K562 (cell line): ENCODE measurements around the gene MINDY4. TPM values are rescaled to one million over a fixed set of nuclear protein-coding genes. Genes with fewer than 3 reads are reported as not detected.
A peak's percentile ranks its signal among the peaks of the same experiment; 100 is the strongest.

ENCODE experiments used
- ATAC-seq: fragments of 200-7000 bp; cut with Tn5 transposase; 3 replicates; pipeline ENCODE4 v1.9.1; 2020; ENCODE audit warnings: moderate library complexity
- BruUV-seq: library from RNA; stranded (reverse); fragments of 400-500 nt; replicated peaks from 2 replicates; lab custom pipeline; 2021; lab: Mats Ljungman, UMichigan
- CTCF ChIA-PET: fragments of 300-600 bp; formaldehyde crosslinking; extraction: SDS; loops from one replicate; lab custom pipeline; 2021; ENCODE audit warnings: low intra/inter-chr PET ratio; lab: Yijun Ruan, JAX
- POLR2A ChIA-PET: fragments of 300-600, 350-650 bp; sonication (Branson Sonifier 250); formaldehyde crosslinking; extraction: SDS; loops from one replicate; lab custom pipeline; 2021; ENCODE audit warnings: antibody characterized with exemption, inconsistent platforms; lab: Yijun Ruan, JAX
- DNase-seq, 4 experiments: peaks; one replicate each; pipeline versions ENCODE4 v3.0.0 to v3.0.0-alpha.2; 2011 to 2018; ENCODE audit warnings: low spot score in 3 of 4, mixed read lengths in 3 of 4; ENCODE audit errors: extremely low read depth in 1 of 4
- FAIRE-seq: peaks from 2 replicates; lab custom pipeline; 2011; peaks lifted over from hg19 to GRCh38; lab: Jason Lieb, UNC
- H2AFZ ChIP-seq: 2 replicates; pipeline ENCODE4 v1.6.0; 2011; ENCODE audit warnings: low read depth, low read length, control low read depth, inconsistent platforms
- H3K27ac ChIP-seq: fragments of 200-600 bp; 3 replicates; pipeline ENCODE4 v1.8.0; 2011; ENCODE audit warnings: low read depth, mild to moderate bottlenecking, control low read depth, inconsistent platforms, low read length, moderate library complexity, mixed read lengths; ENCODE audit errors: extremely low read depth
- H3K27me3 ChIP-seq, 2 experiments: fragments of 300-600 bp in 1 of 2; 2 replicates in 1 of 2; 3 replicates in 1 of 2; pipeline versions ENCODE4 v1.6.0 to v1.8.0; 2011; ENCODE audit warnings: inconsistent platforms in 2 of 2, low read length in 2 of 2, mild to moderate bottlenecking in 1 of 2, mixed read lengths in 1 of 2, moderate library complexity in 1 of 2; ENCODE audit not compliant: control insufficient read depth in 2 of 2, insufficient read depth in 2 of 2
- H3K36me3 ChIP-seq: fragments of 300-600 bp; 3 replicates; pipeline ENCODE4 v1.8.0; 2011; ENCODE audit warnings: mild to moderate bottlenecking, low read length, inconsistent platforms; ENCODE audit not compliant: control insufficient read depth, insufficient read depth
- H3K4me1 ChIP-seq, 2 experiments: fragments of 200-600 bp in 1 of 2; replicated peaks in 1 of 2; 2 replicates in 1 of 2; 3 replicates in 1 of 2; pipeline versions ENCODE4 v1.5.1 to v1.8.0; 2011; ENCODE audit warnings: inconsistent platforms in 2 of 2, low read length in 2 of 2, mild to moderate bottlenecking in 1 of 2, mixed read lengths in 1 of 2, moderate library complexity in 1 of 2; ENCODE audit not compliant: control insufficient read depth in 2 of 2, insufficient read depth in 2 of 2
- H3K4me2 ChIP-seq: 2 replicates; pipeline ENCODE4 v1.6.1; 2011; ENCODE audit warnings: low read length, control low read depth, inconsistent platforms, mixed read lengths; ENCODE audit not compliant: insufficient read depth
- H3K4me3 ChIP-seq: fragments of 200-600 bp; sonication (generic), shearing (Covaris generic); 2 replicates; pipeline ENCODE4 v1.5.1; 2016; ENCODE audit warnings: control low read depth, inconsistent platforms
- H3K79me2 ChIP-seq: fragments of 200-600 bp; 3 replicates; pipeline ENCODE4 v1.8.0; 2011; ENCODE audit warnings: low read length, inconsistent platforms; ENCODE audit not compliant: control insufficient read depth, insufficient read depth
- H3K9ac ChIP-seq, 2 experiments: 2 replicates each; pipeline versions ENCODE4 v1.6.0 to v1.6.1; 2011; ENCODE audit warnings: low read depth in 2 of 2, low read length in 2 of 2, control low read depth in 1 of 2, inconsistent platforms in 1 of 2, mild to moderate bottlenecking in 1 of 2, mixed read lengths in 1 of 2; ENCODE audit not compliant: insufficient read depth in 1 of 2
- H3K9me1 ChIP-seq: one replicate; pipeline ENCODE4 v1.6.0; 2011; ENCODE audit warnings: inconsistent platforms, mild to moderate bottlenecking, low read length, moderate library complexity; ENCODE audit not compliant: control insufficient read depth, insufficient read depth
- H3K9me3 ChIP-seq: replicated peaks from 2 replicates; pipeline ENCODE4 v1.5.1; 2011; ENCODE audit warnings: low read depth, low read length, inconsistent platforms; ENCODE audit not compliant: control insufficient read depth, insufficient read depth
- H4K20me1 ChIP-seq: replicated peaks from 2 replicates; pipeline ENCODE4 v1.6.1; 2011; ENCODE audit warnings: low read length, inconsistent platforms, mixed read lengths; ENCODE audit not compliant: control insufficient read depth, insufficient read depth
- ARID1B ChIP-seq: fragments of 450-650 bp; IDR thresholded peaks from 2 replicates; pipeline ENCODE4 v1.6.1; 2016; ENCODE audit warnings: antibody characterized with exemption, mild to moderate bottlenecking, inconsistent platforms
- HDGF ChIP-seq: fragments of 450-650 bp; IDR thresholded peaks from 2 replicates; pipeline ENCODE4 v1.6.1; 2016
- PHB ChIP-seq: fragments of 250-450 bp; sonication (Bioruptor Pico); IDR thresholded peaks from 2 replicates; pipeline ENCODE4 v1.5.0; 2021
- SUPT5H ChIP-seq: fragments of 450-650 bp; IDR thresholded peaks from 2 replicates; pipeline ENCODE4 v1.6.1; 2016
- ZFP91 ChIP-seq: sonication (generic); formaldehyde crosslinking; IDR thresholded peaks from 2 replicates; pipeline ENCODE4 v1.8.0; 2022; ENCODE audit warnings: mild to moderate bottlenecking, missing genetic modification reagents
- WGBS: fragments of 100-300 bp; shearing (Covaris generic); methylation state at CpG from one replicate; pipeline ENCODE4 v1.1.6; 2016; ENCODE audit warnings: low coverage, mixed read lengths; ENCODE audit not compliant: insufficient coverage; ENCODE audit errors: missing lambda C conversion rate; 5-methylcytosine and 5-hydroxymethylcytosine counted together
- in situ Hi-C: fragments of 300-500 bp; cut with MboI; formaldehyde crosslinking; loops from 4 replicates; pipeline ENCODE4 v1.15.0; 2018; ENCODE audit warnings: inconsistent platforms, mixed read lengths
- intact Hi-C: fragments of 100-400 bp; cut with micrococcal nuclease; formaldehyde crosslinking; loops from 2 replicates; pipeline ENCODE4 v1.14.2; 2022
- polyA plus RNA-seq, 8 experiments: library from polyadenylated mRNA; depleted of rRNA in 4 of 8; stranded (reverse) in 5 of 8; unstranded in 3 of 8; fragments of >200 nt; fragmentation: Nextera tagmentation in 2 of 8; fragmentation: Illumina TruSeq in 1 of 8; extraction: Ambion mirVana in 2 of 8; extraction: Trizol in 1 of 8; gene quantifications; 2 replicates each; pipeline versions ENCODE4 v1.2.1 to v1.2.3, GENCODE V29; 2011 to 2014; ENCODE audit warnings: inconsistent platforms in 1 of 8, missing spikeins in 1 of 8
- total RNA-seq, 7 experiments: library from RNA; depleted of rRNA in 6 of 7; stranded (reverse); fragments of >200 nt in 6 of 7; fragmentation: Illumina TruSeq in 2 of 7; extraction: Trizol in 2 of 7; gene quantifications; 2 replicates each; pipeline versions ENCODE4 v1.2.1 to v1.2.3, GENCODE V29; 2011 to 2021; ENCODE audit warnings: low replicate concordance in 1 of 7
- TF ChIP-seq, protein P1 (sequence below): IDR thresholded peaks from 2 replicates; pipeline ENCODE4 v1.6.1; 2011; ENCODE audit warnings: borderline replicate concordance, low read depth, mild to moderate bottlenecking, moderate library complexity, low read length; ENCODE audit not compliant: insufficient read depth, poor library complexity, severe bottlenecking

The MINDY4 gene
- total and polyA plus RNA-seq, 9 of the 15 experiments (the other 6 are each of a cell fraction or from before 2014, with no cell fraction given) = 2.1 to 16.7 (median 11.0) TPM

- no peak for TF ChIP-seq ZFP91 (CRISPR knock-in tag)
- no peak for TF ChIP-seq ARID1B
- TF ChIP-seq, all 486 proteins: peak for 2
Observed at GRCh38 chr7:30917216-30917893, 146.1 kb downstream of the MINDY4 start (continued).

DNA sequence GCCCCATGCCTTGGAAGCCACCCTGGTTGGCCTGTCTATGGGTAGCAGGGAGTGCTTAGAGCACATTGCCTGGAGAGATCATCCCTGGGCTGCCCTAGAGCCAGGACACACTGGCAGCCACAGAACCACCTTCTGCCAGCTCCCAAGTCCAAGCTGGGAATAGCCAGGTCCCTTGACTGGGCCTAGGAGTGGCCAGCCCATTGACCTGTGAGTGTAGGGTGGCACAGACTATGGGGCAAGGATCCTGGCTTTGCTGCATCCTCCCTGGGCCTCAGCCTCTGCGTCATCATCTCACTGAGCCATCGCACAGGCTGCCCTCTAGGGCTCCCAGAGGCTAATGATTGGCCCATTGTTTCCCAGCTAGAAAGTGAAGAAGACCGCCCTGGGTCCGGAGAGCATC lies 147.5 kb downstream of the MINDY4 start:
- H2AFZ ChIP-seq = 0 out of 2 replicates have a peak overlapping the region, but pooled peaks have one; percentile 2
- H3K79me2 ChIP-seq = no peaks in the 10 kb centered on the region; the same call in 2 of the 3 replicates
- peaks cover 3% of the 10 kb centered on the region for H3K9me1 ChIP-seq
- no peak overlapping the region for H3K4me3 ChIP-seq
- POLR2A ChIA-PET = interaction anchor here (0.7 kb wide), 1 partner anchor 33 kb away, joined by 4 read pairs; no protein-coding TSS in a partner anchor
- H3K36me3 ChIP-seq = no peaks in the 10 kb centered on the region
- TF ChIP-seq PHB (CRISPR knock-in tag) (no peak), HDGF (no peak), SUPT5H (no peak)
- TF ChIP-seq, protein P1, sequence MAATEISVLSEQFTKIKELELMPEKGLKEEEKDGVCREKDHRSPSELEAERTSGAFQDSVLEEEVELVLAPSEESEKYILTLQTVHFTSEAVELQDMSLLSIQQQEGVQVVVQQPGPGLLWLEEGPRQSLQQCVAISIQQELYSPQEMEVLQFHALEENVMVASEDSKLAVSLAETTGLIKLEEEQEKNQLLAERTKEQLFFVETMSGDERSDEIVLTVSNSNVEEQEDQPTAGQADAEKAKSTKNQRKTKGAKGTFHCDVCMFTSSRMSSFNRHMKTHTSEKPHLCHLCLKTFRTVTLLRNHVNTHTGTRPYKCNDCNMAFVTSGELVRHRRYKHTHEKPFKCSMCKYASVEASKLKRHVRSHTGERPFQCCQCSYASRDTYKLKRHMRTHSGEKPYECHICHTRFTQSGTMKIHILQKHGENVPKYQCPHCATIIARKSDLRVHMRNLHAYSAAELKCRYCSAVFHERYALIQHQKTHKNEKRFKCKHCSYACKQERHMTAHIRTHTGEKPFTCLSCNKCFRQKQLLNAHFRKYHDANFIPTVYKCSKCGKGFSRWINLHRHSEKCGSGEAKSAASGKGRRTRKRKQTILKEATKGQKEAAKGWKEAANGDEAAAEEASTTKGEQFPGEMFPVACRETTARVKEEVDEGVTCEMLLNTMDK = peak; percentile 32
- CTCF ChIA-PET = no interaction called here
- in situ Hi-C loops = no loop called here
- no TSS peak for BruUV-seq
- DNase-seq = no peak
- H3K9ac ChIP-seq = peak overlapping the region in 1 of 2 experiments; percentile 73; a peak in 2 of 4 replicates
- no peaks in the 10 kb centered on the region for H3K9me3 ChIP-seq
- intact Hi-C loops = no loop called here
- 87% methylated on average over 4 of the region's 4 CpGs for WGBS
- no peak for ATAC-seq
- FAIRE-seq = no peak
- H3K27ac ChIP-seq = no peak overlapping the region
- H4K20me1 ChIP-seq = no peaks in the 10 kb centered on the region
- H3K27me3 ChIP-seq = no peaks in the 10 kb centered on the region
- H3K4me2 ChIP-seq = no peak overlapping the region
- H3K4me1 ChIP-seq = peaks cover 73 to 74% of the 10 kb centered on the region in 2 experiments
